Smooth muscle cell (in vitro differentiated cells): ENCODE results near the gene OTUD4. TPM values are rescaled to one million over a fixed set of nuclear protein-coding genes. Genes with fewer than 3 reads are reported as not detected.

Source experiments
- DNase-seq: peaks from one replicate; lab custom pipeline; 2025; ENCODE audit not compliant: unreplicated experiment; lab: John Stamatoyannopoulos, UW
- H2AFZ ChIP-seq: fragments of 200-600 bp; sonication (generic); 2 replicates; pipeline ENCODE4 v1.6.0; 2016; ENCODE audit warnings: antibody characterized with exemption, low read depth, mild to moderate bottlenecking
- H3F3A ChIP-seq: fragments of 200-600 bp; sonication (generic); 2 replicates; pipeline ENCODE4 v1.6.0; 2017; ENCODE audit warnings: antibody characterized with exemption, low read depth
- H3K27ac ChIP-seq: fragments of 200-600 bp; sonication (generic); 2 replicates; pipeline ENCODE4 v1.5.1; 2016; ENCODE audit warnings: low read depth, mild to moderate bottlenecking
- H3K27me3 ChIP-seq: fragments of 200-600 bp; sonication (generic); 2 replicates; pipeline ENCODE4 v1.6.1; 2016; ENCODE audit warnings: low read depth, mild to moderate bottlenecking
- H3K36me3 ChIP-seq: fragments of 200-600 bp; sonication (generic); 2 replicates; pipeline ENCODE4 v1.5.1; 2016; ENCODE audit warnings: low read depth
- H3K4me1 ChIP-seq: fragments of 200-600 bp; sonication (generic); 2 replicates; pipeline ENCODE4 v1.5.1; 2016; ENCODE audit warnings: low read depth
- H3K4me2 ChIP-seq: fragments of 200-600 bp; sonication (generic); 2 replicates; pipeline ENCODE4 v1.6.0; 2016; ENCODE audit warnings: mild to moderate bottlenecking
- H3K4me3 ChIP-seq: fragments of 200-600 bp; sonication (generic); 2 replicates; pipeline ENCODE4 v1.5.1; 2016; ENCODE audit warnings: mild to moderate bottlenecking
- H3K79me2 ChIP-seq: fragments of 200-600 bp; sonication (generic); 2 replicates; pipeline ENCODE4 v1.6.0; 2016; ENCODE audit warnings: low read depth, mild to moderate bottlenecking
- H3K9ac ChIP-seq: fragments of 200-600 bp; sonication (generic); 2 replicates; pipeline ENCODE4 v1.6.0; 2016; ENCODE audit warnings: low read depth
- H3K9me3 ChIP-seq: fragments of 200-600 bp; sonication (generic); replicated peaks from 2 replicates; pipeline ENCODE4 v1.5.1; 2016; ENCODE audit warnings: low read depth
- H4K20me1 ChIP-seq: fragments of 200-600 bp; sonication (generic); 2 replicates; pipeline ENCODE4 v1.6.0; 2016; ENCODE audit warnings: low read depth
- CTCF ChIP-seq: fragments of 200-600 bp; sonication (generic); IDR thresholded peaks from 2 replicates; pipeline ENCODE4 v1.5.1; 2017; ENCODE audit warnings: borderline replicate concordance, mild to moderate bottlenecking, antibody characterized with exemption; ENCODE audit not compliant: insufficient read depth, poor library complexity, severe bottlenecking
- WGBS: methylation state at CpG from one replicate; pipeline ENCODE4 v1.1.7; 2016; ENCODE audit warnings: low lambda C conversion rate; 5-methylcytosine and 5-hydroxymethylcytosine counted together
- polyA plus RNA-seq: library from polyadenylated mRNA; unstranded; fragments of >200 nt; fragmentation: Nextera tagmentation; extraction: Ambion mirVana; gene quantifications from 2 replicates; pipeline ENCODE4 v1.2.1, GENCODE V29; 2016
- total RNA-seq: library from RNA; depleted of rRNA; stranded (reverse); fragments of >200 nt; gene quantifications from 2 replicates; pipeline ENCODE4 v1.2.3, GENCODE V29; 2014

Gene OTUD4
- total and polyA plus RNA-seq, 2 experiments from 2014 or later: 4.4 to 16.3 TPM

DNA sequence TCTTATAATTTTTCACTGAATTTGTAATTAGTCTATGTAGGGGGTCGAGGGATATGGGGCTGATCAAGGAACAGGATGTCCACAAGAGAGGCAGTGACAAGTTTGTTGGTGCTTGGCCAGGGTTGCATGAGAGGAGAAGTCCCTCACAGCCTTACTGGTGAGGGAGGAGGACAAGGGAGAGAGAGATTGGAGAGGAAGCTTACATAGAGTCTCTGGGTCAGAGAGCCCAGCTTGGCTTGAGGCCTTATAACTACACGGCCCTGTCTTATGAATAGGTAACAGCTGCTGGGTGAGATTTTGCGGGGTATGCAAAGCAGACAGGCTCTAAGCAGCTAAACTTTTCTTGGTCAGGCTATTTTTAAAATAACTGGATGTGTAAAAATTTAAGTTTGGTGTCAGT, 37.9 kb upstream of the OTUD4 start:
- H3K4me3 ChIP-seq: no peak overlapping the region
- no peak for DNase-seq
- no peak overlapping the region for H2AFZ ChIP-seq
- H3K9ac ChIP-seq: no peak overlapping the region
- H3K4me1 ChIP-seq: no peaks in the 10 kb centered on the region
- H3K79me2 ChIP-seq: no peaks in the 10 kb centered on the region
- no peaks in the 10 kb centered on the region for H3F3A ChIP-seq
- TF ChIP-seq CTCF: no peak
- no peak overlapping the region for H3K4me2 ChIP-seq
- no peak overlapping the region for H3K27ac ChIP-seq
- WGBS: 67% methylated on average over 3 of the region's 3 CpGs
- no peaks in the 10 kb centered on the region for H3K27me3 ChIP-seq
- no peaks in the 10 kb centered on the region for H3K36me3 ChIP-seq
- H3K9me3 ChIP-seq: no peaks in the 10 kb centered on the region
- H4K20me1 ChIP-seq: no peaks in the 10 kb centered on the region

DNA sequence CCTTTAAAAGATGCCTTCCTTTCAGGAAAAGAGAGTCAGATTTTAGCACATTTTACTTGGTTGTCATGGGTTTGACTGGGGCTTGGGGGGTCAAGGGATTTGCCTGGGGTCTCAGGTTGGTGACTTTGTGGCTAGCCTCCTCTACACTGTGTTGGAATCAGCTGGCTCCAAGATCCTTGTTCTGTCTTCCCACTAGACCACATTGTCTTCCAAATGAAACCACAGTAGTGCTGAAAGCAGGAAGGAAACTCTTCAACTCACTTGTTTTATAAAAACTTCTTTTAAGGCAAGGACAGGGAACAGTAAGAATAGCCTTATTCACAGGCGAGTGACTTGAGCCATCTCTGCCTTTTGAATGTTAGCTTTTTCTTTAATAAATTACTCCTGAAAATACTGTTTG, 37.0 kb upstream of the OTUD4 start:
- DNase-seq: no peak
- Histone ChIP-seq H3K36me3 (no peaks in the 10 kb centered on the region), H3K4me2 (no peak overlapping the region), H3K4me3 (no peak overlapping the region), H3K9me3 (no peaks in the 10 kb centered on the region), H3K4me1 (no peaks in the 10 kb centered on the region), H3K27ac (no peak overlapping the region), H3K9ac (no peak overlapping the region), H3K27me3 (no peaks in the 10 kb centered on the region), H3K79me2 (no peaks in the 10 kb centered on the region), H2AFZ (no peak overlapping the region), H3F3A (no peaks in the 10 kb centered on the region), H4K20me1 (no peaks in the 10 kb centered on the region)
- no peak for TF ChIP-seq CTCF
- 84% methylated on average over 1 of the region's 1 CpG for WGBS

GRCh38 chr4:145216535-145216934, 36.1 kb upstream of the OTUD4 start:
- no peaks in the 10 kb centered on the region for H3F3A ChIP-seq
- H4K20me1 ChIP-seq: no peaks in the 10 kb centered on the region
- no peaks in the 10 kb centered on the region for H3K36me3 ChIP-seq
- TF ChIP-seq CTCF: peak; percentile 66
- DNase-seq: no peak
- H3K9ac ChIP-seq: no peak overlapping the region
- no peaks in the 10 kb centered on the region for H3K4me1 ChIP-seq
- no peak overlapping the region for H3K27ac ChIP-seq
- no peak overlapping the region for H2AFZ ChIP-seq
- no peaks in the 10 kb centered on the region for H3K79me2 ChIP-seq
- no peaks in the 10 kb centered on the region for H3K9me3 ChIP-seq
- no peak overlapping the region for H3K4me3 ChIP-seq
- no peaks in the 10 kb centered on the region for H3K27me3 ChIP-seq
- H3K4me2 ChIP-seq: no peak overlapping the region

DNA sequence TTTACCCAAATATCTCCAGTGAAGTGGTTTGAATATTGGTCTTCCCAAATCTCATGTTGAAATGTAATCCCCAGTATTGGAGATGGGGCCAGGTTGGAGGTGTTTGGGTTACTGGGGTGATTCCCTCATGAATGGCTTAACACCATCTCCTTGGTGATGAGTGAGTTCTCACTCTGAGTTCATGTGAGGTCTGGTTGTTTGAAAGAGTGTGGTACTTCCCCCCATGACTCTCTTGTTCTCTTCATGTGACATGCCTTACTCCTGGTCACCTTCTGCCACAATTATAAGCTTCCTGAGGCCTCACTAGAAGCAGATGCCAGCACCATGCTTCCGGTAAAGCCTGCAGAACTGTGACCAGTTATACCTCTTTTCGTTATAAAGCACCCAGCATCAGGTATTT, 32.9 kb upstream of the OTUD4 start:
- TF ChIP-seq CTCF: no peak
- Histone ChIP-seq H2AFZ (no peak overlapping the region), H3K27me3 (no peaks in the 10 kb centered on the region), H4K20me1 (no peaks in the 10 kb centered on the region), H3K4me3 (no peak overlapping the region), H3K4me2 (no peak overlapping the region), H3K79me2 (no peaks in the 10 kb centered on the region), H3K4me1 (no peaks in the 10 kb centered on the region), H3K36me3 (no peaks in the 10 kb centered on the region), H3F3A (no peaks in the 10 kb centered on the region), H3K27ac (no peak overlapping the region), H3K9ac (no peak overlapping the region), H3K9me3 (no peaks in the 10 kb centered on the region)
- DNase-seq: no peak
- 83% methylated on average over 2 of the region's 2 CpGs for WGBS
